ENCODE measurements around the gene TIAM2. TPM values are rescaled to one million over a fixed set of nuclear protein-coding genes. Genes with fewer than 3 reads are reported as not detected.

TIAM2 gene
- total and polyA plus RNA-seq, 10 of the 15 experiments (the other 5 are each of a cell fraction or from before 2014, with no cell fraction given) = 1.1 to 10.5 (median 2.3) TPM

- TF ChIP-seq IKZF1 (conservative IDR thresholded peaks at IDR 0.05) (peak; percentile 58; the same call in 1 of the 2 replicates), YBX1 (IDR thresholded peaks at IDR 0.05) (no peak), ZBTB11 (CRISPR knock-in tag; IDR thresholded peaks at IDR 0.05) (no peak), NKRF (conservative IDR thresholded peaks at IDR 0.05) (no peak), RCOR1 (conservative IDR thresholded peaks at IDR 0.05; ENCODE audit: low read depth, low read length) (no peak), TAF1 (IDR thresholded peaks at IDR 0.05; ENCODE audit: borderline replicate concordance, low read depth, low read length) (no peak), PBX3 (IDR thresholded peaks at IDR 0.05; ENCODE audit: insufficient replicate concordance, low read depth, low read length) (no peak), CHD1 (IDR thresholded peaks at IDR 0.05; ENCODE audit: low read depth, low read length) (no peak)
Measured at GRCh38 chr6:155186052-155186658, 191.0 kb downstream of the TIAM2 start (continued).

Measured in GM12878 (cell line).